GM19395 (cell line): ENCODE measurements around the gene PHLDA1.

Experiments used
- ATAC-seq: cut with Tn5 transposase; IDR thresholded peaks from one replicate; pipeline ENCODE4 v1.9.1; 2021; ENCODE audit warnings: mild to moderate bottlenecking, moderate library complexity; ENCODE audit not compliant: unreplicated experiment

Gene PHLDA1

GRCh38 chr12:76038176-76038575, 6.6 kb upstream of the PHLDA1 start:
- ATAC-seq, result no peak

- ATAC-seq, result peak; percentile 74
Observed at GRCh38 chr12:76037130-76038103, 5.8 kb upstream of the PHLDA1 start.

GRCh38 chr12:76035045-76035444, 3.5 kb upstream of the PHLDA1 start:
- ATAC-seq, result no peak

- ATAC-seq, result no peak
Observed at GRCh38 chr12:76033081-76034011, 1.8 kb upstream of the PHLDA1 start.

GRCh38 chr12:76032043-76032981, 736 bp upstream of the PHLDA1 start:
- peak; percentile 37 for ATAC-seq

- peak; percentile 24 for ATAC-seq
Observed at GRCh38 chr12:76031081-76031413, 529 bp downstream of the PHLDA1 start.

- ATAC-seq, result no peak
Observed at GRCh38 chr12:76030341-76031080, 1.1 kb downstream of the PHLDA1 start.

GRCh38 chr12:76029982-76030340, 1.6 kb downstream of the PHLDA1 start:
- ATAC-seq, result no peak

- ATAC-seq, result no peak
Observed at GRCh38 chr12:76028571-76029277, 2.9 kb downstream of the PHLDA1 start.

- ATAC-seq, result no peak
Observed at GRCh38 chr12:76026643-76027063, 4.9 kb downstream of the PHLDA1 start.

GRCh38 chr12:76025601-76026575, 5.7 kb downstream of the PHLDA1 start:
- ATAC-seq, result no peak

GRCh38 chr12:76024942-76025600, 6.5 kb downstream of the PHLDA1 start:
- ATAC-seq, result no peak

GRCh38 chr12:76024102-76024781, 7.3 kb downstream of the PHLDA1 start:
- ATAC-seq, result no peak

GRCh38 chr12:76023069-76023690, 8.4 kb downstream of the PHLDA1 start:
- no peak for ATAC-seq

- no peak for ATAC-seq
Observed at GRCh38 chr12:76022506-76022905, 9.1 kb downstream of the PHLDA1 start.
